CD4-positive, alpha-beta T cell (primary cell): ENCODE results near the gene L3MBTL1. TPM values are rescaled to one million over a fixed set of nuclear protein-coding genes. Genes with fewer than 3 reads are reported as not detected.

ENCODE experiments used
- ATAC-seq: fragments of 200-7000 bp; cut with Tn5 transposase; one replicate; pipeline ENCODE4 v1.10.0; 2022; ENCODE audit warnings: mild to moderate bottlenecking; ENCODE audit not compliant: poor library complexity
- CTCF ChIA-PET: fragments of 350-600 bp; sonication (Branson Sonifier 250); formaldehyde crosslinking; loops from one replicate; lab custom pipeline; 2021; ENCODE audit warnings: antibody characterized with exemption, inconsistent platforms; lab: Charles Lee
- POLR2A ChIA-PET: fragments of 350-600 bp; sonication (Branson Sonifier 250); formaldehyde crosslinking; loops from one replicate; lab custom pipeline; 2021; ENCODE audit warnings: antibody characterized with exemption, inconsistent platforms; lab: Charles Lee
- DNase-seq, 14 experiments: peaks; one replicate each; pipeline ENCODE4 v3.0.0-alpha.2; 2013 to 2020; ENCODE audit warnings: mixed read lengths in 2 of 14
- H3K27ac ChIP-seq, 2 donors: one replicate each; pipeline versions ENCODE4 v1.5.1 to v1.7.0; 2013; ENCODE audit warnings: low read length in 2 of 2, low read depth in 1 of 2, mild to moderate bottlenecking in 1 of 2
- H3K27me3 ChIP-seq, 2 experiments: 1 replicate in 1 of 2; 2 replicates in 1 of 2; pipeline versions ENCODE4 v1.6.1 to v1.7.0; 2013; ENCODE audit warnings: low read length in 2 of 2, control low read depth in 1 of 2, mild to moderate bottlenecking in 1 of 2, moderate library complexity in 1 of 2; ENCODE audit not compliant: insufficient read depth in 2 of 2, control insufficient read depth in 1 of 2
- H3K36me3 ChIP-seq: one replicate; pipeline ENCODE4 v1.6.1; 2013; ENCODE audit warnings: low read length, control low read depth; ENCODE audit not compliant: insufficient read depth
- H3K4me1 ChIP-seq: one replicate; pipeline ENCODE4 v1.6.1; 2013; ENCODE audit warnings: low read length, control low read depth; ENCODE audit not compliant: insufficient read depth
- H3K4me3 ChIP-seq: one replicate; pipeline ENCODE4 v1.5.1; 2013; ENCODE audit warnings: mild to moderate bottlenecking, low read length, moderate library complexity
- H3K9me3 ChIP-seq, 2 experiments: 1 replicate in 1 of 2; 2 replicates in 1 of 2; pipeline versions ENCODE4 v1.6.1 to v1.7.0; 2013; ENCODE audit warnings: low read length in 2 of 2, mild to moderate bottlenecking in 2 of 2, control low read depth in 1 of 2, moderate library complexity in 1 of 2; ENCODE audit not compliant: control insufficient read depth in 1 of 2, insufficient read depth in 1 of 2
- H3K27ac Mint-ChIP-seq: one replicate; pipeline ENCODE4 v1.8.0; 2020; ENCODE audit warnings: mixed read lengths
- H3K27me3 Mint-ChIP-seq: one replicate; pipeline ENCODE4 v1.8.0; 2021; ENCODE audit warnings: mixed read lengths
- H3K36me3 Mint-ChIP-seq: one replicate; pipeline ENCODE4 v1.8.0; 2021; ENCODE audit warnings: low read depth, mixed read lengths
- H3K4me1 Mint-ChIP-seq: one replicate; pipeline ENCODE4 v1.8.0; 2021; ENCODE audit warnings: low read depth, mixed read lengths
- H3K4me3 Mint-ChIP-seq: one replicate; pipeline ENCODE4 v1.8.0; 2020; ENCODE audit warnings: mild to moderate bottlenecking, mixed read lengths
- H3K9me3 Mint-ChIP-seq: one replicate; pipeline ENCODE4 v1.8.0; 2020; ENCODE audit warnings: mixed read lengths
- intact Hi-C, 2 experiments: fragments of 100-400 bp; cut with DNase I in 1 of 2; cut with micrococcal nuclease in 1 of 2; formaldehyde crosslinking; loops; one replicate each; pipeline versions ENCODE4 v1.15.1 to v1.9.0; 2023 to 2025; cut with DNase I, micrococcal nuclease
- total RNA-seq, 174 experiments: library from RNA in 2 of 174; stranded (reverse) in 2 of 174; gene quantifications; one replicate each; pipeline ENCODE4 v1.2.3 and lab custom pipeline; 2021 to 2026
- TF ChIP-seq, protein P1 (sequence below): fragments of 200-600 bp; IDR thresholded peaks from one replicate; pipeline ENCODE4 v1.8.0; 2022; ENCODE audit warnings: antibody characterized with exemption, mild to moderate bottlenecking

Gene L3MBTL1
- total RNA-seq, 2 experiments from 2014 or later, result 10.2 to 10.5 TPM

DNA sequence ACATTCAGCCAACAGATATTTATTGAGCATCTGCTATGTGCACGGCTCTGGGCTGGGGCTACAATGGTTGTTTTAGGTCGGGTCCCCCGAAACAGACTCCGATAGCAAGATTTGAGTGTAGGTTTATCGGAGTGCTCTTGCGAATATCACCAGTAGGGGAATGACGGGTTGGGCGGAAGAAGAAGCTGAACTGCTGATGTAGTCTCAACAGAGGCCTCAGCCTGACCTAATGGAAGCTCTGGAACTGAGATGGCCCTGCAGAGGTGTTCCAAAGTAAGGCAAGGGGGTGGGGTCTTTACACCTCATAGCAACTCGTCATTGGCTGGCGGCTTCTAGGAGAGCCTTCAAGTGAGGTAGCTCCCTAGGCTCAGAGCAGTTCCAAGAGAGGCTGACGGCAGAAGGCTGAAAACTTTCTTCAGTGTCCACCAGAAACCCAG, 1.1 kb downstream of the L3MBTL1 start:
- ATAC-seq, result no peak
- Mint-ChIP-seq H3K4me3 (peak overlapping the region; percentile 38), H3K27ac (no peak overlapping the region), H3K36me3 (no peaks in the 10 kb centered on the region), H3K4me1 (peaks cover 13% of the 10 kb centered on the region), H3K9me3 (no peaks in the 10 kb centered on the region), H3K27me3 (peaks cover 44% of the 10 kb centered on the region)
- TF ChIP-seq, protein P1, sequence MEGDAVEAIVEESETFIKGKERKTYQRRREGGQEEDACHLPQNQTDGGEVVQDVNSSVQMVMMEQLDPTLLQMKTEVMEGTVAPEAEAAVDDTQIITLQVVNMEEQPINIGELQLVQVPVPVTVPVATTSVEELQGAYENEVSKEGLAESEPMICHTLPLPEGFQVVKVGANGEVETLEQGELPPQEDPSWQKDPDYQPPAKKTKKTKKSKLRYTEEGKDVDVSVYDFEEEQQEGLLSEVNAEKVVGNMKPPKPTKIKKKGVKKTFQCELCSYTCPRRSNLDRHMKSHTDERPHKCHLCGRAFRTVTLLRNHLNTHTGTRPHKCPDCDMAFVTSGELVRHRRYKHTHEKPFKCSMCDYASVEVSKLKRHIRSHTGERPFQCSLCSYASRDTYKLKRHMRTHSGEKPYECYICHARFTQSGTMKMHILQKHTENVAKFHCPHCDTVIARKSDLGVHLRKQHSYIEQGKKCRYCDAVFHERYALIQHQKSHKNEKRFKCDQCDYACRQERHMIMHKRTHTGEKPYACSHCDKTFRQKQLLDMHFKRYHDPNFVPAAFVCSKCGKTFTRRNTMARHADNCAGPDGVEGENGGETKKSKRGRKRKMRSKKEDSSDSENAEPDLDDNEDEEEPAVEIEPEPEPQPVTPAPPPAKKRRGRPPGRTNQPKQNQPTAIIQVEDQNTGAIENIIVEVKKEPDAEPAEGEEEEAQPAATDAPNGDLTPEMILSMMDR, result no peak
- intact Hi-C loops, result no loop called here
- H3K27me3 ChIP-seq, result peaks cover 21 to 25% of the 10 kb centered on the region in 2 experiments
- H3K9me3 ChIP-seq, result no peaks in the 10 kb centered on the region
- DNase-seq, result no peak
- peaks cover 15% of the 10 kb centered on the region for H3K4me1 ChIP-seq
- ChIA-PET POLR2A (interaction anchor here (0.9 kb wide), 1 partner anchor 82 kb away, joined by 3 read pairs; the partner anchor contains the start of gene IFT52), CTCF (no interaction called here)
- no peaks in the 10 kb centered on the region for H3K36me3 ChIP-seq
- no peak overlapping the region for H3K4me3 ChIP-seq
- H3K27ac ChIP-seq, result no peak overlapping the region

DNA sequence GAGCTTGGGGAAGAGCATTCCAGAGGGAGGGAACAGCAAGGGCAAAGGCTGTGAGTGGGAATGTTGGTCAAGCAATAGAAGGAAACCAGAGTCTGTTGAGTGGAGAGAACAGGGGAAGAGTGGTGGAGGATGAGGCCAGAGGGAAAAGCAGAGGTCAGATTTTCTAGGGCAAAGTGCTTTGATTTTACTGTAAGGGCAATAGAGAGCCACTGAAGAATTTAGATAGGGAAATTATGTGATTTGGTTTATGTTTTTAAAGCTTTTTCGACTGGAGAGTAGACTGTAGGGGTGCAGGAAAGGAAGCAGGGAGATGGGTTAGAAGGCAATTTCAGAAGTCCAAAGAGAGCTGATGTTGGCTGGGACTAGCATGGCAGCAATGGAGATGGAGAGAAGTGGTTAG, 4.4 kb downstream of the L3MBTL1 start:
- Mint-ChIP-seq H3K27me3 (peaks cover 18% of the 10 kb centered on the region), H3K4me1 (peaks cover 33% of the 10 kb centered on the region), H3K36me3 (peaks cover 6% of the 10 kb centered on the region), H3K9me3 (no peaks in the 10 kb centered on the region), H3K4me3 (peak overlapping the region; percentile 6), H3K27ac (no peak overlapping the region)
- intact Hi-C loops, result loop anchor here (2.0 to 5.0 kb wide), 2 partner anchors 55 kb away; partner anchors contain the start of gene SRSF6 (in 2 of the 2)
- no peak overlapping the region for H3K4me3 ChIP-seq
- no peak for ATAC-seq
- H3K4me1 ChIP-seq, result peaks cover 31% of the 10 kb centered on the region
- peaks cover 0 to 5% of the 10 kb centered on the region in 2 experiments for H3K9me3 ChIP-seq
- DNase-seq, result no peak
- POLR2A ChIA-PET, result no interaction called here
- no peaks in the 10 kb centered on the region for H3K36me3 ChIP-seq
- peaks cover 15 to 20% of the 10 kb centered on the region in 2 experiments for H3K27me3 ChIP-seq
- CTCF ChIA-PET, result no interaction called here
- TF ChIP-seq, protein P1, result no peak
- H3K27ac ChIP-seq, result no peak overlapping the region

DNA sequence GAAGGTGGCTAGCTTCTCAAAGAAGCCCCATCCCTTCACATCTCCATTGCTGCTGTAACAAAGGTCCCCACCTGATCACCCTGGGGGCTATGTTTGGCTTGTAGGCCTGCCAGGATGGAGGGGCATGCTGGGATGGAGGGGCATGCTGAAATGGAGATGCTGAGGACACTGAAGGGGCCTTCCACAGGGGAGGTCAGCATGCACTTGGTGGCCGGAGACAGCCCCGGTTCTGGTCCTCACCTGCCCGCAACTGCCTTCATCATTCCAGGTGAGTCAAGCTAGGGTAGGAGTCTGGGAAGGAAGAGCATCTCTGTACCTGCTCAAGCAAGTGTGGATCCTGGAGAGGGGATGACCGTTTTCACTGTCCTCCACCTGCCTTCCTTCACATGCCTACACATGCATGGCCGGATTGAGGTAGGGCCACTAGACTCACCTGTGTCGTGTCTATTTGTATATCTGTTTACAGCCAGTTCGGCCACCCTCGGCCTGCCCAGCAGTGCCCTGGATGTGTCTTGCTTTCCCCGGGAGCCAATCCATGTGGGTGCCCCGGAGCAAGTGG, 6.0 kb downstream of the L3MBTL1 start:
- intact Hi-C loops, result loop anchor here (2.0 to 5.0 kb wide), 2 partner anchors 56 to 57 kb away; partner anchors contain the start of gene SRSF6 (in 2 of the 2)
- no peaks in the 10 kb centered on the region for H3K36me3 ChIP-seq
- H3K9me3 ChIP-seq, result peaks cover 0 to 5% of the 10 kb centered on the region in 2 experiments
- TF ChIP-seq, protein P1, result no peak
- H3K27me3 ChIP-seq, result peaks cover 4 to 11% of the 10 kb centered on the region in 2 experiments
- peaks cover 20% of the 10 kb centered on the region for H3K4me1 ChIP-seq
- Mint-ChIP-seq H3K9me3 (no peaks in the 10 kb centered on the region), H3K4me1 (peaks cover 32% of the 10 kb centered on the region), H3K27ac (peak overlapping the region; percentile 80), H3K4me3 (peak overlapping the region; percentile 91), H3K27me3 (peaks cover 12% of the 10 kb centered on the region), H3K36me3 (peaks cover 6% of the 10 kb centered on the region)
- peak overlapping the region; percentile 65 for H3K4me3 ChIP-seq
- ChIA-PET CTCF (no interaction called here), POLR2A (interaction anchor here (2.5 kb wide), 1 partner anchor 56 kb away, joined by 26 read pairs; the partner anchor contains the start of gene SRSF6)
- no peak overlapping the region for H3K27ac ChIP-seq
- ATAC-seq, result no peak
- DNase-seq, result peak in 1 of 14 experiments; percentile 23
